ENCODE measurements around the gene C5orf15. TPM values are rescaled to one million over a fixed set of nuclear protein-coding genes. Genes with fewer than 3 reads are reported as not detected.
"Not testable (repeated sequence)": the region's sequence is repeated elsewhere in the genome, so short reads cannot be mapped to it uniquely, and the experiment has no call there.

The C5orf15 gene
- total RNA-seq, 2 experiments from 2014 or later = 23.7 to 26.7 TPM

- Mint-ChIP-seq H3K36me3 (peaks cover 28% of the 10 kb centered on the region), H3K27me3 (no peaks in the 10 kb centered on the region), H3K4me1 (ENCODE audit: low read depth) (peaks cover 51% of the 10 kb centered on the region), H3K4me3 (peak overlapping the region; percentile 33), H3K27ac (peak overlapping the region; percentile 76), H3K9me3 (no peaks in the 10 kb centered on the region)
- peak; percentile 24 for DNase-seq
- CTCF ChIA-PET = interaction anchor here (1.0 kb wide), 1 partner anchor 15 kb away, joined by 4 read pairs; no protein-coding TSS in a partner anchor
- intact Hi-C loops (cut with micrococcal nuclease) = no loop called here
- POLR2A ChIA-PET = no interaction called here
Observed at GRCh38 chr5:133959643-133960042, 8.8 kb downstream of the C5orf15 start.

- Mint-ChIP-seq H3K36me3 (peaks cover 24% of the 10 kb centered on the region), H3K4me1 (ENCODE audit: low read depth) (peaks cover 37% of the 10 kb centered on the region), H3K27me3 (no peaks in the 10 kb centered on the region), H3K4me3 (peak overlapping the region; percentile 24), H3K27ac (peak overlapping the region; percentile 77), H3K9me3 (no peaks in the 10 kb centered on the region)
- DNase-seq = no peak
- intact Hi-C loops (cut with micrococcal nuclease) = no loop called here
- CTCF ChIA-PET = no interaction called here
- POLR2A ChIA-PET = no interaction called here
Observed at GRCh38 chr5:133957591-133957990, 10.8 kb downstream of the C5orf15 start.

- H3K27me3 Mint-ChIP-seq = no peaks in the 10 kb centered on the region
- H3K4me1 Mint-ChIP-seq (ENCODE audit: low read depth) = peaks cover 32% of the 10 kb centered on the region
- no peaks in the 10 kb centered on the region for H3K9me3 Mint-ChIP-seq
- intact Hi-C loops (cut with micrococcal nuclease) = no loop called here
- H3K4me3 Mint-ChIP-seq = no peak overlapping the region
- DNase-seq = no peak
- peaks cover 24% of the 10 kb centered on the region for H3K36me3 Mint-ChIP-seq
- CTCF ChIA-PET = no interaction called here
- POLR2A ChIA-PET = no interaction called here
- H3K27ac Mint-ChIP-seq = peak overlapping the region; percentile 77
Observed at GRCh38 chr5:133957080-133957479, 11.3 kb downstream of the C5orf15 start.

DNA sequence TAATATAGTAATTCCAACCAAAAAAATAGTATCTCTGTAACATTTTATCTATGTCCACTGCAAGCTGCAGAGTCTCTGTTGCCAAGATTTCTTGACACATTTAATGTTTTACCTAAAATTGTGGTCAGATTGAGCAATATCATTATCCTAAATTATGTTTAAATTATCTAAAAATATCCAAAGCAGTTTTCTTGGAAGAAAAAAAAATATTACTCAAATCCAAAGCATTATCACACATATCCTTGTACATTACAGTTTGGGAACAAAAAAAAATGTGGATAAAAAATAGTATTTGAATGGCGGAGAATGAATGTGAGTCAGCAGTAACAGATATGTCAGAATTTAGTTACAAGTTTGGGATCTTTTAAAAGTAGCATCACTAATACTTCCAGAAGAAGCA is 12.2 kb downstream of the C5orf15 start:
- H3K9me3 Mint-ChIP-seq; intact Hi-C loops (cut with micrococcal nuclease); CTCF ChIA-PET; H3K4me3 Mint-ChIP-seq; POLR2A ChIA-PET; H3K27ac Mint-ChIP-seq; DNase-seq; H3K27me3 Mint-ChIP-seq: not testable (repeated sequence)
- Mint-ChIP-seq H3K36me3 (peaks cover 24% of the 10 kb centered on the region), H3K4me1 (ENCODE audit: low read depth) (peaks cover 32% of the 10 kb centered on the region)

DNA sequence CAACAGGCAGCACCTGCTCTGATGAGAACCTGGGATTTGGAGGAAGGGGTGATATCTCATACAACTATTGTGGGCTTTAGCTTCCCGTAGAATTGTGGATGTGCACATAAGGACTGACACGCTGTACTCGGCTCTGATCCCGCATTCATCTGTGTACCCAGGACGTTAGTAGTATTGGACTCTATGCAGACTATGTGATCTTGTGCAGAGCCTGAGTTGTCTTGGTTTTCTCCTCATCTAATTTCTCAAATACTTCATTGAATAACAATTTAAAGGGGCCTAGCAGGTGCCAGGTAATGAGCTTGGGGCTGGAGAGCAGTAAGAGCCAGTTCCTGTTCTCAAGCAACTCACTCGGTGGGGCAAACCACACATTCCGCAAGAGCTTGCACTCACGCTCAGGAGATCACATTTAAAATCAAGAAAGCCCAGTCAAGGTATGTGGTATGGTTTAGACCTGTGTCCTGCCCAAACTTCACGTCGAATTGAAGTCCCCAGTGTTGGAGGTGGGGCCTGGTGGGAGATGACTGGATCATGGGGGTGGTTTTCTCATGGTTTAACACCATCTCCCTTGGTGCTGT is 14.8 kb downstream of the C5orf15 start:
- intact Hi-C loops (cut with micrococcal nuclease) = no loop called here
- peaks cover 13% of the 10 kb centered on the region for H3K36me3 Mint-ChIP-seq

GRCh38 chr5:133952729-133953567 is 15.5 kb downstream of the C5orf15 start:
- no peak for DNase-seq
- Mint-ChIP-seq H3K36me3 (peaks cover 12% of the 10 kb centered on the region), H3K4me3 (no peak overlapping the region), H3K27ac (no peak overlapping the region), H3K9me3 (no peaks in the 10 kb centered on the region), H3K4me1 (ENCODE audit: low read depth) (peaks cover 11% of the 10 kb centered on the region), H3K27me3 (no peaks in the 10 kb centered on the region)
- CTCF ChIA-PET = interaction anchor here (0.8 kb wide), 1 partner anchor 16 kb away, joined by 3 read pairs; no protein-coding TSS in a partner anchor
- POLR2A ChIA-PET = no interaction called here
- intact Hi-C loops (cut with micrococcal nuclease) = no loop called here

More for the DNA sequence above, 14.8 kb downstream of the C5orf15 start:
- ChIA-PET POLR2A (no interaction called here), CTCF (interaction anchor here (0.8 kb wide), 1 partner anchor 16 kb away, joined by 3 read pairs; no protein-coding TSS in a partner anchor)
- H3K4me3 Mint-ChIP-seq = no peak overlapping the region
- H3K27ac Mint-ChIP-seq = no peak overlapping the region
- no peaks in the 10 kb centered on the region for H3K27me3 Mint-ChIP-seq
- no peaks in the 10 kb centered on the region for H3K9me3 Mint-ChIP-seq
- no peak for DNase-seq
- H3K4me1 Mint-ChIP-seq (ENCODE audit: low read depth) = peaks cover 15% of the 10 kb centered on the region

DNA sequence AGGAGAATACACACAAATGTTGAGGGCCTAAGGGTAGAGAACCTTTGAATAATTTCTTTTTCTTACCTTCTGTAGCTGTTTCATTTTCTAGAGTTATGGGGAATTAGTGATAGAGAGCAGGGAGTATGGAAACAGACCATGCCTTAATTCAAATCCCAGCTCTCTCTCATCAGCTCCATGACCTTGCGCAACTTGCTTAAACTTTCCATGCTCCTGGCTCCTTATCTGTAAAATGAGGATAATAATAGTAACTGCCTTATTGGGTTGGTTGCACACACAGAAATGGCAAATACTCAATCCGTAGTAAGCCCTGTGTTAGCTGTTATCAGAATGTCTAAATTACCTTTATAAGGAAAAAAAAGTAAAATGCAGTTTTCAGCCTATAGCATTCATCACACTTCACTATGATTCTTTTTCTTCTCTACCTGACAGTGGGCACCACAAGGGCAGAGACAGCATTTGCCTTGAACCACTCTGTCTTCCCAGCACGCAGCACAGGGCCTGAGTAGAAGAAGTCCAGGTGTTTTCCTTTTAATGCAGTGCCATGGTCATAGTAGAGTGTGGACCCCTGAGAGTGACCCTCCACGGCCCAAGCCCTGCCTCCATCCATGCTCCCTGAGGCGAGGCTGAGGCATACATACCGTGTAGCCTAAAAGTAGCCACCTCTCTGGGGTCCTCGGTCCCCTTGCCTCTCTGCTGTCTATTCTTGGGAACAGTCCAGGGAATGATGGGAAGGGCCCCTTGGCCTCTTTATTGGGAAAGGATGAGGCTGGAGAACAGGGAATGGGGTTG is 17.4 kb downstream of the C5orf15 start:
- H3K4me3 Mint-ChIP-seq = no peak overlapping the region
- H3K27ac Mint-ChIP-seq = no peak overlapping the region
- POLR2A ChIA-PET = no interaction called here
- CTCF ChIA-PET = interaction anchor here (1.0 to 1.3 kb wide), 2 partner anchors 11 to 81 kb away, joined by 3 read pairs; no protein-coding TSS in a partner anchor
- H3K36me3 Mint-ChIP-seq = peaks cover 6% of the 10 kb centered on the region
- intact Hi-C loops (cut with micrococcal nuclease) = no loop called here
- DNase-seq = no peak
- no peaks in the 10 kb centered on the region for H3K9me3 Mint-ChIP-seq
- H3K27me3 Mint-ChIP-seq = no peaks in the 10 kb centered on the region
- H3K4me1 Mint-ChIP-seq (ENCODE audit: low read depth) = peaks cover 4% of the 10 kb centered on the region

GRCh38 chr5:133948721-133949120 is 19.7 kb downstream of the C5orf15 start:
- no peaks in the 10 kb centered on the region for H3K4me1 Mint-ChIP-seq (ENCODE audit: low read depth)
- CTCF ChIA-PET = no interaction called here
- H3K27me3 Mint-ChIP-seq = no peaks in the 10 kb centered on the region
- H3K36me3 Mint-ChIP-seq = peaks cover 2% of the 10 kb centered on the region
- intact Hi-C loops (cut with micrococcal nuclease) = no loop called here
- H3K4me3 Mint-ChIP-seq = no peak overlapping the region
- POLR2A ChIA-PET = no interaction called here
- H3K27ac Mint-ChIP-seq = no peak overlapping the region
- DNase-seq = no peak
- no peaks in the 10 kb centered on the region for H3K9me3 Mint-ChIP-seq

- Mint-ChIP-seq H3K4me3 (no peak overlapping the region), H3K36me3 (no peaks in the 10 kb centered on the region), H3K9me3 (no peaks in the 10 kb centered on the region), H3K27me3 (no peaks in the 10 kb centered on the region), H3K4me1 (ENCODE audit: low read depth) (no peaks in the 10 kb centered on the region), H3K27ac (no peak overlapping the region)
- ChIA-PET POLR2A (no interaction called here), CTCF (interaction anchor here (0.6 to 1.9 kb wide), 3 partner anchors 9 to 273 kb away, joined by 3 to 7 read pairs (median 4); no protein-coding TSS in a partner anchor)
- intact Hi-C loops (cut with micrococcal nuclease) = no loop called here
- DNase-seq = no peak
Observed at GRCh38 chr5:133947431-133947841, 21.0 kb downstream of the C5orf15 start.

GRCh38 chr5:133945568-133945967 is 22.9 kb downstream of the C5orf15 start:
- H3K27me3 Mint-ChIP-seq = no peaks in the 10 kb centered on the region
- ChIA-PET POLR2A (interaction anchor here (1.2 kb wide), 1 partner anchor 15 kb away, joined by 4 read pairs; no protein-coding TSS in a partner anchor), CTCF (interaction anchor here (1.0 to 2.9 kb wide), 7 partner anchors 15 to 835 kb away, joined by 3 to 16 read pairs (median 7); no protein-coding TSS in a partner anchor)
- H3K36me3 Mint-ChIP-seq = no peaks in the 10 kb centered on the region
- no peaks in the 10 kb centered on the region for H3K4me1 Mint-ChIP-seq (ENCODE audit: low read depth)
- intact Hi-C loops (cut with micrococcal nuclease) = no loop called here
- H3K27ac Mint-ChIP-seq = no peak overlapping the region
- H3K4me3 Mint-ChIP-seq = no peak overlapping the region
- H3K9me3 Mint-ChIP-seq = no peaks in the 10 kb centered on the region
- DNase-seq = no peak

- Mint-ChIP-seq H3K27me3 (no peaks in the 10 kb centered on the region), H3K9me3 (no peaks in the 10 kb centered on the region), H3K4me1 (ENCODE audit: low read depth) (peaks cover 3% of the 10 kb centered on the region), H3K36me3 (no peaks in the 10 kb centered on the region), H3K27ac (no peak overlapping the region), H3K4me3 (no peak overlapping the region)
- intact Hi-C loops (cut with micrococcal nuclease) = loop anchor here (1.0 to 5.0 kb wide), 4 partner anchors 37 to 457 kb away; no protein-coding TSS in a partner anchor
- ChIA-PET CTCF (interaction anchor here (0.6 to 2.9 kb wide), 19 partner anchors 10 to 834 kb away, joined by 3 to 16 read pairs (median 4); no protein-coding TSS in a partner anchor), POLR2A (interaction anchor here (1.2 kb wide), 1 partner anchor 14 kb away, joined by 4 read pairs; no protein-coding TSS in a partner anchor)
- DNase-seq = peak; percentile 70
Observed at GRCh38 chr5:133944263-133945185, 23.9 kb downstream of the C5orf15 start.

Measured in activated CD4-positive, alpha-beta memory T cell treated with anti-CD3 and anti-CD28 coated beads for 36 hours (primary cell).